ENCODE results near the gene DNAJB6. TPM values are rescaled to one million over a fixed set of nuclear protein-coding genes. Genes with fewer than 3 reads are reported as not detected.

Gene DNAJB6
- total RNA-seq, 1 experiment from 2014 or later = 288 TPM

DNA sequence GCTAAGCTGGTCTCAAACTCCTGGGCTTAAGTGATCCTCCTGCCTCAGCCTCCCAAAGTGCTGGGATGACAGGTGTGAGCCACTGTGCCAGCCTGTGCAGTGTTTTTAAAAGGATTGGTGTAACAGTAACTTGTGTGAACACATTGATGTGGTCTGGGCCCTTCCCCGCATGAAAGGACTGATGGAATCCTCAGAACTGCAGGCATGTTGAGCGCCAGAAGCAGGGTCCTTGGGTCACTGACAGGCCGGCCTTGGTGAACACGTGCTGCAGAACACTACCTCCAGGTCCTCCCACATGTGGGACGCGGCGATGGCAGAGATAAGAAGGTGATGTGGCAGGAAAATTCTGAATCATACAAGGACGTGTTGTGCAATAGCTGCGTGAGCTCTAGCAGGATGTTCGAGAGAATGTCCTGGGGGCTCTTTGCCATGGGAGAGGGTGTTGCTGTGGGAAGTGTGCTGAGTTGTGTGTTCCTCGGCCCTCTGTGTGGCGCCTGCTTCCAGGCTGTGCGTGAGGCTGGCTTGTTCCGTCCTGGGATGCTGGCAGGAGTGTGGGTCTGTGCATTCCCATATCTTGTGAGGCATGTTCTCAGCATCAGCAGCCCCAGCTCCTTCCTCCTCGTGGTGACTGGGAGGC lies 68.2 kb downstream of the DNAJB6 start:
- TF ChIP-seq OVOL2 (CRISPR knock-in tag; IDR thresholded peaks at IDR 0.05; ENCODE audit: borderline replicate concordance) (no peak), NFYB (CRISPR knock-in tag; conservative IDR thresholded peaks at IDR 0.05; ENCODE audit: low read depth) (no peak), GTF2I (CRISPR knock-in tag; conservative IDR thresholded peaks at IDR 0.05) (no peak), ZNF671 (CRISPR knock-in tag; IDR thresholded peaks at IDR 0.05) (no peak), CBFB (CRISPR knock-in tag; IDR thresholded peaks at IDR 0.05; ENCODE audit: low read depth) (no peak), ZNF317 (CRISPR knock-in tag; IDR thresholded peaks at IDR 0.05; ENCODE audit: borderline replicate concordance, low read depth) (no peak), ZNF121 (CRISPR knock-in tag; IDR thresholded peaks at IDR 0.05) (no peak), TEAD4 (CRISPR knock-in tag; IDR thresholded peaks at IDR 0.05) (no peak), ZNF416 (CRISPR knock-in tag; IDR thresholded peaks at IDR 0.05) (no peak), ZNF219 (CRISPR knock-in tag; IDR thresholded peaks at IDR 0.05; ENCODE audit: borderline replicate concordance) (no peak), NFATC4 (CRISPR knock-in tag; IDR thresholded peaks at IDR 0.05) (no peak), CREM (CRISPR knock-in tag; IDR thresholded peaks at IDR 0.05) (no peak)
- TF ChIP-seq, protein P1, sequence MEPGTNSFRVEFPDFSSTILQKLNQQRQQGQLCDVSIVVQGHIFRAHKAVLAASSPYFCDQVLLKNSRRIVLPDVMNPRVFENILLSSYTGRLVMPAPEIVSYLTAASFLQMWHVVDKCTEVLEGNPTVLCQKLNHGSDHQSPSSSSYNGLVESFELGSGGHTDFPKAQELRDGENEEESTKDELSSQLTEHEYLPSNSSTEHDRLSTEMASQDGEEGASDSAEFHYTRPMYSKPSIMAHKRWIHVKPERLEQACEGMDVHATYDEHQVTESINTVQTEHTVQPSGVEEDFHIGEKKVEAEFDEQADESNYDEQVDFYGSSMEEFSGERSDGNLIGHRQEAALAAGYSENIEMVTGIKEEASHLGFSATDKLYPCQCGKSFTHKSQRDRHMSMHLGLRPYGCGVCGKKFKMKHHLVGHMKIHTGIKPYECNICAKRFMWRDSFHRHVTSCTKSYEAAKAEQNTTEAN (CRISPR knock-in tag; IDR thresholded peaks at IDR 0.05) = no peak
- TF ChIP-seq, protein P2, sequence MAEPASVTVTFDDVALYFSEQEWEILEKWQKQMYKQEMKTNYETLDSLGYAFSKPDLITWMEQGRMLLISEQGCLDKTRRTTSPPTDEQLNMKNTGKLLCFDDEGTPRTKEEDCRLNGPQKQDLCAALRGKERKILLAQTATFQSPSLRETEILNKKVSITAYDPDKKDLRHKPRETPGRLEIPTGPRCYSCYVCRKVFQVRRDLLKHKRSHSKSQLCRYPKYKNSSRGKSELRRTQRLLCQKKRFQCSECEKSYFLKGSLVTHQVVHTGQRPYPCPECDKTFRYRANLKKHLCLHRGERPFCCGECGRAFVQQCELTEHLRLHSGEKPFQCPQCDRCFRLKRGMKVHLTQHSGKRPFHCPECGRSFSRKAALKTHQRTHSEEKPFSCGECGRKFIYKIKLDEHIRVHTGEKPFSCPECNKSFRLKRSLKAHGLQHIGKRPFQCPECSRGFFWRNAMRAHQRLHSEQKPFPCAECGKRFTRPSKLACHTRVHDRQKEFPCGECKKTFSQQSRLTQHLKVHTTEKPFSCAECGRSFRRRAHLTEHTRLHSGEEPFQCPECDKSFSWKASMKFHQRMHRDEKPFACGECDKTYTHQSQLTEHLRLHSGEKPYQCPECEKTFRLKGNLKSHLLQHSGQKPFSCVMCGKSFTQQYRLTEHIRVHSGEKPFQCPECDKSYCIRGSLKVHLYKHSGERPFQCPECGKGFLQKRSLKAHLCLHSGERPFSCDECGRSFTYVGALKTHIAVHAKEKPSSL (CRISPR knock-in tag; conservative IDR thresholded peaks at IDR 0.05) = no peak
- TF ChIP-seq, protein P3, sequence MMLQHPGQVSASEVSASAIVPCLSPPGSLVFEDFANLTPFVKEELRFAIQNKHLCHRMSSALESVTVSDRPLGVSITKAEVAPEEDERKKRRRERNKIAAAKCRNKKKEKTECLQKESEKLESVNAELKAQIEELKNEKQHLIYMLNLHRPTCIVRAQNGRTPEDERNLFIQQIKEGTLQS (CRISPR knock-in tag; conservative IDR thresholded peaks at IDR 0.05) = no peak
- TF ChIP-seq, protein P4, sequence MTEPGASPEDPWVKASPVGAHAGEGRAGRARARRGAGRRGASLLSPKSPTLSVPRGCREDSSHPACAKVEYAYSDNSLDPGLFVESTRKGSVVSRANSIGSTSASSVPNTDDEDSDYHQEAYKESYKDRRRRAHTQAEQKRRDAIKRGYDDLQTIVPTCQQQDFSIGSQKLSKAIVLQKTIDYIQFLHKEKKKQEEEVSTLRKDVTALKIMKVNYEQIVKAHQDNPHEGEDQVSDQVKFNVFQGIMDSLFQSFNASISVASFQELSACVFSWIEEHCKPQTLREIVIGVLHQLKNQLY (CRISPR knock-in tag; IDR thresholded peaks at IDR 0.05) = no peak
- TF ChIP-seq, protein P5, sequence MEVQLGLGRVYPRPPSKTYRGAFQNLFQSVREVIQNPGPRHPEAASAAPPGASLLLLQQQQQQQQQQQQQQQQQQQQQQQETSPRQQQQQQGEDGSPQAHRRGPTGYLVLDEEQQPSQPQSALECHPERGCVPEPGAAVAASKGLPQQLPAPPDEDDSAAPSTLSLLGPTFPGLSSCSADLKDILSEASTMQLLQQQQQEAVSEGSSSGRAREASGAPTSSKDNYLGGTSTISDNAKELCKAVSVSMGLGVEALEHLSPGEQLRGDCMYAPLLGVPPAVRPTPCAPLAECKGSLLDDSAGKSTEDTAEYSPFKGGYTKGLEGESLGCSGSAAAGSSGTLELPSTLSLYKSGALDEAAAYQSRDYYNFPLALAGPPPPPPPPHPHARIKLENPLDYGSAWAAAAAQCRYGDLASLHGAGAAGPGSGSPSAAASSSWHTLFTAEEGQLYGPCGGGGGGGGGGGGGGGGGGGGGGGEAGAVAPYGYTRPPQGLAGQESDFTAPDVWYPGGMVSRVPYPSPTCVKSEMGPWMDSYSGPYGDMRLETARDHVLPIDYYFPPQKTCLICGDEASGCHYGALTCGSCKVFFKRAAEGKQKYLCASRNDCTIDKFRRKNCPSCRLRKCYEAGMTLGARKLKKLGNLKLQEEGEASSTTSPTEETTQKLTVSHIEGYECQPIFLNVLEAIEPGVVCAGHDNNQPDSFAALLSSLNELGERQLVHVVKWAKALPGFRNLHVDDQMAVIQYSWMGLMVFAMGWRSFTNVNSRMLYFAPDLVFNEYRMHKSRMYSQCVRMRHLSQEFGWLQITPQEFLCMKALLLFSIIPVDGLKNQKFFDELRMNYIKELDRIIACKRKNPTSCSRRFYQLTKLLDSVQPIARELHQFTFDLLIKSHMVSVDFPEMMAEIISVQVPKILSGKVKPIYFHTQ (CRISPR knock-in tag; IDR thresholded peaks at IDR 0.05) = no peak
- POLR2A ChIA-PET = no interaction called here
- no peaks in the 10 kb centered on the region for H3K9me3 Mint-ChIP-seq
- H3K27me3 Mint-ChIP-seq (ENCODE audit: low read depth) = no peaks in the 10 kb centered on the region
- DNase-seq (ENCODE audit: low spot score) (no peak), ATAC-seq (no peak)
- peak overlapping the region; percentile 89; the same call in 1 of the 2 replicates for H3K27ac Mint-ChIP-seq
- peaks cover 22% of the 10 kb centered on the region for H3K4me1 Mint-ChIP-seq
- CTCF ChIA-PET = interaction anchor here (2.5 kb wide), 1 partner anchor 10 kb away, joined by 15 read pairs; no protein-coding TSS in a partner anchor
- peaks cover 52% of the 10 kb centered on the region for H3K36me3 Mint-ChIP-seq
- H3K4me3 Mint-ChIP-seq = no peak overlapping the region

DNA sequence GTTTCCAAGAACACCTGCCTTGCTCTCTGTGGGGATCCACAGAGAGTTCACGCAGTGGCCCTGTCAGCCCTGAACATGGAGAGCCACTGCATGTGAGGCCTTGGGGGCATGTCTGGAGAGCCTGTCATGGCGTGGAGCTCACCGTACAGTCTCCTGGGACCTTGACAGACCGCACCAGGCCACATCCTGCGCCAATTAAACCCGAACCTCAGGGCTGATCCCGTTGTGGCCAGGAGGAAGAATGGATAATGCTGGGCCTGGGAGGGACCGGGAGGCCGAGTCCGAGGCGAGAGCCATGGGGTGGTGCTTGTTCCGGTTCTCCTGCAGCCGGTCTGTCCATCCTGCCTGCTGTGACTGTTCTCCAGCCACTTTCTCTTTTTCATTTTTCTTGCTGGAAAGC lies 68.7 kb downstream of the DNAJB6 start:
- no peak overlapping the region for H3K4me3 Mint-ChIP-seq
- peak overlapping the region; percentile 45; the same call in 1 of the 2 replicates for H3K27ac Mint-ChIP-seq
- ATAC-seq = no peak
- H3K4me1 Mint-ChIP-seq = peaks cover 24% of the 10 kb centered on the region
- H3K36me3 Mint-ChIP-seq = peaks cover 49% of the 10 kb centered on the region
- CTCF ChIA-PET = interaction anchor here (1.0 to 2.5 kb wide), 2 partner anchors 8 to 11 kb away, joined by 3 to 15 read pairs; no protein-coding TSS in a partner anchor
- no peaks in the 10 kb centered on the region for H3K27me3 Mint-ChIP-seq (ENCODE audit: low read depth)
- no peak for DNase-seq (ENCODE audit: low spot score)
- no peaks in the 10 kb centered on the region for H3K9me3 Mint-ChIP-seq
- POLR2A ChIA-PET = no interaction called here
- TF ChIP-seq, protein P6, sequence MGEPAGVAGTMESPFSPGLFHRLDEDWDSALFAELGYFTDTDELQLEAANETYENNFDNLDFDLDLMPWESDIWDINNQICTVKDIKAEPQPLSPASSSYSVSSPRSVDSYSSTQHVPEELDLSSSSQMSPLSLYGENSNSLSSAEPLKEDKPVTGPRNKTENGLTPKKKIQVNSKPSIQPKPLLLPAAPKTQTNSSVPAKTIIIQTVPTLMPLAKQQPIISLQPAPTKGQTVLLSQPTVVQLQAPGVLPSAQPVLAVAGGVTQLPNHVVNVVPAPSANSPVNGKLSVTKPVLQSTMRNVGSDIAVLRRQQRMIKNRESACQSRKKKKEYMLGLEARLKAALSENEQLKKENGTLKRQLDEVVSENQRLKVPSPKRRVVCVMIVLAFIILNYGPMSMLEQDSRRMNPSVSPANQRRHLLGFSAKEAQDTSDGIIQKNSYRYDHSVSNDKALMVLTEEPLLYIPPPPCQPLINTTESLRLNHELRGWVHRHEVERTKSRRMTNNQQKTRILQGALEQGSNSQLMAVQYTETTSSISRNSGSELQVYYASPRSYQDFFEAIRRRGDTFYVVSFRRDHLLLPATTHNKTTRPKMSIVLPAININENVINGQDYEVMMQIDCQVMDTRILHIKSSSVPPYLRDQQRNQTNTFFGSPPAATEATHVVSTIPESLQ (CRISPR knock-in tag; IDR thresholded peaks at IDR 0.05) = no peak
- TF ChIP-seq ZNF263 (CRISPR knock-in tag; IDR thresholded peaks at IDR 0.05; ENCODE audit: low read depth) (no peak), NFE2L1 (CRISPR knock-in tag; IDR thresholded peaks at IDR 0.05) (no peak), ZBTB21 (CRISPR knock-in tag; IDR thresholded peaks at IDR 0.05; ENCODE audit: borderline replicate concordance) (no peak), FOXJ3 (CRISPR knock-in tag; IDR thresholded peaks at IDR 0.05; ENCODE audit: borderline replicate concordance) (no peak)
- TF ChIP-seq, protein P7, sequence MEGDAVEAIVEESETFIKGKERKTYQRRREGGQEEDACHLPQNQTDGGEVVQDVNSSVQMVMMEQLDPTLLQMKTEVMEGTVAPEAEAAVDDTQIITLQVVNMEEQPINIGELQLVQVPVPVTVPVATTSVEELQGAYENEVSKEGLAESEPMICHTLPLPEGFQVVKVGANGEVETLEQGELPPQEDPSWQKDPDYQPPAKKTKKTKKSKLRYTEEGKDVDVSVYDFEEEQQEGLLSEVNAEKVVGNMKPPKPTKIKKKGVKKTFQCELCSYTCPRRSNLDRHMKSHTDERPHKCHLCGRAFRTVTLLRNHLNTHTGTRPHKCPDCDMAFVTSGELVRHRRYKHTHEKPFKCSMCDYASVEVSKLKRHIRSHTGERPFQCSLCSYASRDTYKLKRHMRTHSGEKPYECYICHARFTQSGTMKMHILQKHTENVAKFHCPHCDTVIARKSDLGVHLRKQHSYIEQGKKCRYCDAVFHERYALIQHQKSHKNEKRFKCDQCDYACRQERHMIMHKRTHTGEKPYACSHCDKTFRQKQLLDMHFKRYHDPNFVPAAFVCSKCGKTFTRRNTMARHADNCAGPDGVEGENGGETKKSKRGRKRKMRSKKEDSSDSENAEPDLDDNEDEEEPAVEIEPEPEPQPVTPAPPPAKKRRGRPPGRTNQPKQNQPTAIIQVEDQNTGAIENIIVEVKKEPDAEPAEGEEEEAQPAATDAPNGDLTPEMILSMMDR (IDR thresholded peaks at IDR 0.05) = no peak
- TF ChIP-seq, protein P8, sequence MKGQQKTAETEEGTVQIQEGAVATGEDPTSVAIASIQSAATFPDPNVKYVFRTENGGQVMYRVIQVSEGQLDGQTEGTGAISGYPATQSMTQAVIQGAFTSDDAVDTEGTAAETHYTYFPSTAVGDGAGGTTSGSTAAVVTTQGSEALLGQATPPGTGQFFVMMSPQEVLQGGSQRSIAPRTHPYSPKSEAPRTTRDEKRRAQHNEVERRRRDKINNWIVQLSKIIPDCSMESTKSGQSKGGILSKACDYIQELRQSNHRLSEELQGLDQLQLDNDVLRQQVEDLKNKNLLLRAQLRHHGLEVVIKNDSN (CRISPR knock-in tag; IDR thresholded peaks at IDR 0.05) = no peak

All from WTC11 (cell line).